NCI-H2171 treated with DMSO at 0.1 percent for 48 hours (cell line): ENCODE data around the gene SNTA1.
A peak's percentile ranks its signal among the peaks of the same experiment; 100 is the strongest.
"Not testable (repeated sequence)": the region's sequence is repeated elsewhere in the genome, so short reads cannot be mapped to it uniquely, and the experiment has no call there.

Experiments used
- DNase-seq: peaks from one replicate; lab custom pipeline; 2025; lab: John Stamatoyannopoulos, UW

SNTA1 gene

DNA sequence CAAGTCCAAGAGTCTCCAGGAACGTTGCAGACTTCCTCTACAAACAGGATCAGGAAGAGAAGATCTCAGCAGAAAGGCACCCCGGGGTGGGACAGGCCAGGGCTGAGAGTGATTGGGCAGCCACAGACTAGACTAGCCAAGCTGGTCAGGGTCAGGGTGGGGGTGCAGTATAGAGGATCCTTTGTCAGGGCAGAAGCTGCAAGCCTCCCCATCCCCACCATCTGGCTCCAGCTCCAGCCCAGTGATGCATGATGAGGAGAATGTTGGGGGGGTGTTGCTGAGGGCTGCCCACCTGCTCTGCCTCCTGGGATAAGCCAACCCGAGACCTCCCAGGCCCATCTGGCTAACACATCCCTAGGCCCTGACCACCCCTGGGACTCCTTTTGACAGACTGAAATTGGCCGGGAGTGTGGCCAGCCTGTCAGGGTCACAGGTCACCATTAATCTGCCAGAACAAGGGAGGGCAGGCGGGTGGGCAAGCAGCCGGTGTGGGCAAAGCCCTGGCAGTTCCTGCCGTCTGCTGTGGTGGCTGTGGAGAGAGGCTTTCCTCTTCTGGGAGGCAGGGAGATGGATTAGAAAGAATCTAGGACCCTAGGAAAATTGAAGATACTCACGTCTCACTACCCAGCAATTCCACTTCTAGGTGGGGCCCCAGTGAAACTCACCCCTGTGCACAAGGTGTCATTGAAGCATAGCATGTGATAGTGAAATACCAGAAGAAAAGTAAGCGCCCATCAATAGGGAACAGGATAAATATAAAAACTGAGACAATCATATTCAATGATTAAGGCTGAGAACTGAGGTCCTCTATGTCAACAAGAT lies 22.1 kb upstream of the SNTA1 start:
- DNase-seq = peak; percentile 98

DNA sequence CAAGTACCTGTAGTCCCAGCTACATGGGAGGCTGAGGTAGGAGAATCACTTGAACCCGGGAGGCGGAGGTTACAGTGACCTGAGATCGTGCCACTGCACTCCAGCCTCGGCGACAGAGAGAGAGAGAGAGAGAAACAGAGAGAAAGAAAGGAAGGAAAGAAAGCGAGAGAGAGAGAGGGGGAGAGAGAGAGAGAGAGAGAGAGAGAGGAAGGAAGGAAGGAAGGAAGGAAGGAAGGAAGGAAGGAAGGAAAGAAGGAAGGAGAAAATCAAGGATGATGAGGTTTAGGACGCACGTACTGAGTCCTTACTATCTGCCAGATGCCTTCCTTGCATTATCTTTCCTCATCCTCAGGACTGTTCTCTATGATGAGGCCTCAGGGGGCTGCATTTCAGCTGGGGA lies 21.2 kb upstream of the SNTA1 start:
- not testable (repeated sequence) for DNase-seq

DNA sequence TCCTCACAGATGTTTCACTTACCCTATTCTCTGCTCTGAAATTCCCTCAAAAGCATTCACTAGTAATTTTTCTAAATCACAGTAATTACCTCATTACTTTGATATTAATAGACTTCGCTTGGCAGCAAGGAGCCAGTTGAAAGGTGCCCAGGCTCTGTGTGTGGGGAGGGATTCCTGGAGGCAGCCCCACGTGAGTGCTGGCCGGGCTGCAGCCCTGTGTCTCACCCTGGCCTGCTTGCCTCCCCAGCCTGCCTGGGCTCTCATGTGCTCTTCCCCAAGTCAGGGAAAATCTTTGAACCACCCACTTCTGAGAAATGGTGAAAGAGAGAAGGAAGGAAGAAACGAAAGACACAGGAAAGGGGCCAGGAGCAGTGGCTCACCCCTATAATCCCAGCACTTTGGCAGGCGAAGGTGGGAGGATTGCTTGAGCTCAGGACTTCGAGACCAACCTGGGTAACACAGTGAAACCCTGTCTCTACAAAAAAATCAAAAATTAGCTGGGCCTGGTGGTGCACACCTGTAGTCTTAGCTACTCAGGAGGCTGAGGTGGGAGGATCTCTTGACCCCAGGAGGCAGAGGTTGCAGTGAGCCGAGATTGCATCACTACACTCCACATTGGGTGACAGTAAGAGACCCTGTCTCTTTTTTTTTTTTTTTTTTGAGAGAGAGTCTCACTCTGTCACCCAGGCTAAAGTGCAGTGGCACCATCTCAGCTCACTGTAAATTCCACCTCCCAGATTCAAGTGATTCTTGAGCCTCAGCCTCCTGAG lies 20.0 kb upstream of the SNTA1 start:
- DNase-seq = no peak

DNA sequence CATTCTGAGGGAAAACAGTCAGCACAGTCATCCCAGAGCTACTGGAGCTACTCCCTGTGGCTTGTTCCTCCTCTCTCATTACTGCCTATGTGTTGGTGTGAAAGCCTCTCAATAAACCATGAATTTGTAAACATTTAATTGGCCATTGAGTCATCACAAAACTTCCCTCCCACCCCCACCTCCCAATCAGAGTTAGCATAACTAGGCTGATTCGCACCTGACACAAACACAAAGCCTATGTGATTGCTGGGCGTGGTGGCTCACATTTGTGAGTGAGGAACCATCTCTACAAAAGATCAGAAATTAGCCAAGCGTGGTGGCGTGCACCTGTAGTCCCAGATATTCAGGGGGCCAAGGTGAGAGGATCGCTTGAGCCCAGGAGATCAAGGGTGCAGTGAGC lies 17.1 kb upstream of the SNTA1 start:
- peak; percentile 28 for DNase-seq

DNA sequence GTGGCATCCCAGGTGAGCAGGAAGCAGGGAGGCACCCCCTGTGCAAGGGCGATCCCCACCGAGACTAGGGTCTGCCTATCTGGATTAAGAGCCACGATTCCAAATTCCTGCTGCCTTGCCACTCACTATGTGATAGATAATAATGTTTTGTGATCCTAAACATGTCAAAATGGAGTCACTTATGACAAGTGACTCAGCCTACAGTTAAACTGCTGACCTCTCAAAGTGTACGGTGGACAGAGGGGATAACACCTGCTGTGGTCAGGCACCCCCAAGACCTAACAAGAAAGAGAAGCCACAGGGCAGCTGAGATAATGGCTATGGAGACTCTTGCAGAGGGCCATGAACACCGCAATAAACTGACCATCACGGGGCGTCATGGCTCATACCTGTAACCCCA lies 16.0 kb upstream of the SNTA1 start:
- no peak for DNase-seq

DNA sequence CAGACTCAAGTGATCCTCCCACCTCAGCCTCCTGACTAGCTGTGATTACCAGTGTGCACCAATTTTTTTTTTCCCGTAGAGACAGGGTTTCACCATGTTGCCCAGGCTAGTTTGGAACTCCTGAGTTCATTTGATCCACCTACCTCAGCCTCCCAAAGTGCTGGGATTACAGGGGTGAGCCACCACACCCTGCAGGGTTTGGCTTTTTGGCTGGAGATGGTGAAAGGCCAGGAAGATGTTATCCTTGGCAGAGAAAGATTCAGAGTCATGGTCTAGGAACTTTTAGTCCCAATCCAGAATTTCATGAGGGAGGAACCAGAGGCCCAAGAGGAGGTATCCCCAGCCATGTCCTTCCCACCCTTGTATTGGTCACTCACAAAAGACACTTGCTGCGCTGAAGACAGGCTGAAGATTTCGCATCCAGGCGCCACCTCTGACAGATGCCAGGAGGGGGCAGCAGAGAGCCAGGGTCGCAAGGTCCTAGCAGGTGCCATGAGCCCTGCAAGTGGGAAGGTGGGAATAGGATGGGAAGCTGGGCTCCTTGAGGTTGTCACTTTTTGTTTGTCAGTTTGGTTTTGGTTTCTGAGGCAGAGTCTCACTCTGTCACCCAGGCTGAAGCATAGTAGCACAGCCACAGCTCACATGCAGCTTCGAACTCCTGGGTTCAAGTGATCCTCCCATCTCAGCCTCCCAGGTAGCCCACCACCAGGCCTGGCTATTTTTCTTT lies 13.5 kb upstream of the SNTA1 start:
- peak; percentile 90 for DNase-seq

DNA sequence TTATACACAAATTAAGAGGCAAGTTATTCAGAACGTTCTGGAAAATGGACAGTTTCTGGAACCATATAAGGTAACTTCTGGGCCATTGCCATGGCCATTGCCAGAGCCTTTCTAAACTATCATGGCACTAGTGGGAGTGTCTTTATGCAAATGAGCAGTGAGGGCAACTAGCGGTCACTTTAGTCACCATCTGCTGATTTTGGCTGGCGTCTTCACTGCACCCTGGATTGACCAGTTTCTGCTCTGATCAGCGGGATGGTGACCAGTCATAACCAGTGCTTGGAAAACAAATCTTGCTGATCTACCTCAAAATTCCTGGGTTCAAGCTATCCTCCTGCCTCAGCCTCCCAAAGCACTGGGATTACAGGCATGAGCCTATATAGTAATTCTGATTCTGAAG lies 7.3 kb upstream of the SNTA1 start:
- no peak for DNase-seq

DNA sequence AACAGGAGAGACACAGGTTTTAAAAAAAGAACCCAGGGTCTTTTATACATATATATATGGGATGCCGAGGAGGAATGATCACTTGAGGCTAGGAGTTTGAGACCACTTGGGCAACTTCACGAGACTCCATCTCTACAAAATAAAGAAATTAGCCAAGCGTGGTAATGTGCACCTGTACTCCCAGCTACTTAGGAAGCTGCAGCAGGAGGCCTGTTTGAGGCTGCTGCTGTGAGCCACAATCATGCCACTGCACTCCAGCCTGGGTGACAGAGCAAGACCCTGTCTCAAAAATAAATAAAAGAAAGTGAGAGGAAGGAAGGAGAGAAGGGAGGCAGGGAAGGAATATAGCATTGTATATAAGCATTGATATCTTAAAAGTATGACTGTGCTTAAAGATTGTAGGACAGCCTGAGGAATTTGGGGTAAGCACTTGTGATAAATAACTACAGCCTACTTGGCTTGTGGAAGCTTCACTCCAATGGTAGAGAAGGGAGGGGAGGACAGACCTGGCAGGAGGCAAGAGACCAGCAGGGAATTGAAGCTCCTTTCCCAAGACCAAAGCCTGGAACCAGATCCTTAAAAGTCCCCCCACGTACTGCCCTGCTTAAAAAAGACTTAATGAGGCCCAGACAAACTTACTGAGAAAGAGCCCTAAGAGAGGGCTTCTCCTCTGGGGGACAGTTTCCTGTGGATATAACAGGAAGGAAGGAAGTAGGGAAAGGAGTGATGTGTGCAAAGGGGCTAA lies 2.5 kb upstream of the SNTA1 start:
- peak; percentile 83 for DNase-seq

DNA sequence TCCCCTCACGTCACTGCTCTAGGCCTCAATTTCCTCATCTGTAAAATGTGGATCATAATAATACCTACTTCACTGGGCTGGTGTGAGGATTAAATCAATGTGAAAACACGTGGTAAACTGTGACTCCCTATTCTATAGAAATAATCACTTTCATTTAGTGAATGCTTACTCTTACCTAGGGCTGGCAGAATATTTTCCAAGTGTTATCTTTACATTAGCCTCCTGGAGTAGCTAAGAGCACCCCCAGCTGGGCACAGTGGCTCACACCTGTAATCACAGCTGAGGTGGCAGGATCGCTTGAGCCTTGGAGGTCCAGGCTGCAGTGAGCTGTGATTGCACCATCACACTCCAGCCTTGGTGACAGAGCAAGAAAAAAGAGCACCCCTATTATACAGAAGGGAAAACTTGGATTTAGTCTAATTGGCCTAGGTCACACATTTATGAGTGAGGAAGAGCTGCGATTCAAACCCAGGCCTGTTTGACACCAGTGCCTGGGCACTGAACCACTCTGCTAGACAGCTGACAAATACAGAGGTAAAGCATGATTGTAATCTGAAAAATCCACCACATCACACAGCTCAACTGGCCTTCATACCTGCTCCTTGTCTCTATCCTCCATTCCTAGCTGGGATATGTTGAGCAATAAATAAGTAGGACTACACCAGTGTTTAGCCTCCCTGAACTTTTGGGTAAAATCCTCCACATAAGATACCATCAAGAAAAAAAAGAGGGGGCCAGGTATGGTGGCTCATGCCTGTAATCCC lies 1.4 kb upstream of the SNTA1 start:
- peak; percentile 40 for DNase-seq

DNA sequence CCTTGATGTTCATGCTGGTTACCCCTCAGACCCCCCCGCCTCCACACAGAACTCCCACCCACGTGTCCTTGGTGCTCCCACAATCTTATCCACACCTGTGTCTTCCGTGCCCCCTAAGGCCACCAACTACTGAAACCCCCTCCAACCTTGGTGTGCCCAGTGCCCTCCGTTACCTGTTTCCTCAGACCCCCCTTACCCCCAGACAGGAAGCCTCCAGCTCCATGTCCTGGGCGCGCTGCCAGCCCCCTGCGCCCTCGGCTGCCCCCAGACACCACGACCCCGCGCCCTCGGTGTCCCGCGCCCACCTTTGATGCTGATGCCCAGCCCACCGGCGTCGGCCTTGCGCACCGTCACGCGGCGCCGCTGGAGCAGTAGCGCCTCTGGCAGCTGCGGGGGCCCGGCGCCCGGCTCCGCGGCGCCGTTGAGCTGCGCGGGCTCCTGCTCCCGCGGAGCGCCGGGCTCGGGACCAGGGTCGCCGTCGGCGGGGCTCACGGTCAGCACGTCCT lies 504 bp downstream of the SNTA1 start:
- DNase-seq = peak; percentile 59

DNA sequence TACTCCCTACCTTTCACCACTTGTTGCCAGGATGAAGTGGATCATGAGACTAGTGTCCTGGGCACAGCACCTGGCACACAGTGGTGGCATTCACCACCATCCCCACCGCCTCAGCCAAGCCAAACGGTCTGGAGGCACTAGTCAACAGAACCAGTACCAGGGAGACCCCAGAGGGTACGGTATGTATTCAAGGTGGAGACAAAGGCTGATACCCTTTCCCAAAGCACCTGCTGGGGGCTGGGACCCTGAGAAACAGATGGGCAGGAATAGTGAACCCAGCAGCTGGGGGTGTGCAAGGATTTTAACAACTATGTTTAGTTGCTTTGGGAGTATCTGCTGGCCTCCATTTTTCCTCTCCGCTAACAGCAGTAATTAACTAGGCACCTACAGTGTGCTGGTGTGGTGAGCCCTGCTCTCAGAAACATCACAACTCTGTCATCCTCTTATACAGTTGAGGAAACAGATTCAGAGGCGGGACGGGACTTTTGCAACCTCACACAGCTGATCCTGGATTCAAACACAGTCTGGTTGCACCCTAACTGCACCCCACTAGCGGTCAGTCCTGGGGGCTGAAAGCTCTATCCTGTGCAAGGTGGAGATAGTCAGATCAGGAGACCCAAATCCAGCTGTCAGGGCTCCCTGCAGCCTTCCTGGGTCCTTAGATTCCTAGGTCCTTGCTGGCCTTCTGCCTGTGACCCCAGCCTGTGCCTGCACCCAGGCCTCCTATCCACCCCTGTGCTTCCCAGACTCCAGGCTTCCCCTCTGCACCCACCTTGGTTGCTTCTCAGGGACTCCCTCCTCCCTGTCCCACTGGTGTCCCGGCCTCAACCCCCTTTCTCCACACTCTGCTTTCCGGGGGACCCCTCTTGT lies 1.2 kb downstream of the SNTA1 start:
- no peak for DNase-seq

DNA sequence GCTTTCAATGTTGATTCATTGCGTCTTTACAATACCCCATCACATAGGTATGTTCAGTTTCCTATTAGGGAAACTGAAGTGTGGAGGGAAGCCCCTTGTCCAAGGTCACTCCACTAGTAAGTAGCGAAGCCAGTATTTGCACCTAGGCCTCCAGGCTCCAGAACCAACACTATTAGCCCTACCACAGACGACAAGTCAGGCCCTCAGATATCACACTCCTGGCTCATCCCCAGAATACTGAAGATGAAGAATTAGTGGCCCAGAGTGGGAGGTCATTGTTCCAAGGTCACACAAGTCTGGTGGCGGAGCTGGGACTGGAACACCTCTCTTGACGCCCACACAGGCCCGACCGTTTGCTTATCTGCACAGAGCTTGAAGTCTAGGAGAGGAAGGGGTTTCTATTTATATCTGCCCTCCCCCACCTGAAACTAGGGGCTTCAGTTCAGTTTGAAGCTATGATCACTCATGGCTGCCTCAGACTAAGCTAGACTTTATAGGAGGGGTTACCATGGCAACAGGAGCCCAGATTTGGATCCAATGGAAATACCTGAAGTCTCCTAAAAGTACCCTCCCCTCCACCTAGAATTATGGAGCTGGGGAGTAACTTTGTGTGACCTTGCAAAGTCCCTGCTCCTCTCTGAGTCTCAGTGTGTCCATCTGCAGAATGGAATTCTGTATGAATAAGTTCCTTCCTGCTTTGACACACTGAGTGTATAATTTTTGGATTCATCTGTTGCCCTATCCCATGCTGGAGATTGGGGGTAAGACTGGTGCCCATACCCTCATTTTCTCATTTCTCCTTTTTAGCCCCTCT lies 2.2 kb downstream of the SNTA1 start:
- DNase-seq = no peak

DNA sequence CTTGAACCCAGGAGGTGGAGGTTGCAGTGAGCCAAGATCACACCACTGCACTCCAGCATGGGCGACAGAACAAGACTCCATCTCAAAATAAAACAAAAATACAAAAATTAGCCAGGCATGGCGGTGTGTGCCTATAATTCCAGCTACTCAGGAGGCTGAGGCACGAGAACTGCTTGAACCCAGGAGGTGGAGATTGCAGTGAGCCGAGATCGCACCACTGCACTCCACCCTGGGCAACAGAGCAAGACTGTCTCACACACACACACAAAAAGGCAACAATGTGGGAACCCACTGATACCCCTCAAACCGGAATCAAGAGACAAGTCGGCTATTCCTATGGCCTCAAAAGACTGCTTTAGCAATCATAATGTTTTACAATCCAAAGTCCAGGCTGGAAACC lies 3.0 kb downstream of the SNTA1 start:
- not testable (repeated sequence) for DNase-seq

DNA sequence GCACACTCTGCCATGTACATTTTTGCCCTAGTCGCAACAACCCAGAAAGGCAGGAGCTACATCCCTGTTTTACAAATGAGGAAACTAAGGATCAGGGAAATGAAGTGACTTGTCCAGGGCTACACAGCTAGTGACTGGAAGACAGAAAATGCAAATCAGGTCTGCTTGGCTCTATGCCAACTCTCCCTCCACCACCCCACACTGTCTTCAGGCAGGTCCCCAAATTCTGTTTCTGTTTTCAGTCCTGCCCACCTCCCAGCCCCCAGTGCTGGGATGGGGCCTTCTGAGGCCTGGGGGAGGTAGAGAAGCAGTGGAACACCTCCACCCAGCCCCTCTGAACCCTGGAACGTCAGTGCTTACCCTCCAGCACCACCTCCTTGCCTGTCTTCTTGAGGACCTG lies 5.1 kb downstream of the SNTA1 start:
- DNase-seq = no peak

DNA sequence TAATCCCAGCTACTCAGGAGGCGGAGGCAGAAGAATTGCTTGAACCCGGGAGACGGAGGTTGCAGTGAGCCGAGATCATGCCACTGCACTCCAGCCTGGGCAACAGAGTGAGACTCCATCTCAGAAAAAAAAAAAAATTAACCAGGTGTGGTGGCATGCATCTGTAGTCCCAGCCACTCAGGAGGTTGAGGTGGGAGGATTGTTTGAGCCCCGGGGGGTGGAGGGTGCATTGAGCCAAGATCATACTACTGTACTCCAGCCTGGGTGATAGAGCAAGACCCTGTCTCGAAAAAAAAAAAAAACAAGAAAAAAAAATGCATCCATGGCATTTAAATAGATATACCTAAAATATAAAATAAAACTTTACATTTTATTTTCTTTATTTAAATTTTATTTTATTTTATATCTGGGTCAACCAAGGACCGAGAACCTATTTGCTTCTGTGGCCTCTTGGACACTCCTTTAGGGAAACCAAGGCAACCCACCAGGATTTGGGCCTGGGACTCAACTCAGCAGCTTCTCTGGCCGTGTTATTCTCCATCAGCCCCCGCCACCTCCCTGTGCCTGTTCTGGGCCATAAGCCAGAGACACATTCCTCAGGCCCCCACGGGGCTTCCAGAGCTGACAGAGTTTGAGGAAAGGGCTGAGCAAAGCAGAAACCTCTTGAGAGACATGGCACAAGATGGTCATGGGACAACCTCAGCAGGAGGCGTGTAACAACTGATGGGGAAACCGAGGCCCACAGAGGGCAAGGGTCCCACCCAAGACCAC lies 6.2 kb downstream of the SNTA1 start:
- peak; percentile 33 for DNase-seq

DNA sequence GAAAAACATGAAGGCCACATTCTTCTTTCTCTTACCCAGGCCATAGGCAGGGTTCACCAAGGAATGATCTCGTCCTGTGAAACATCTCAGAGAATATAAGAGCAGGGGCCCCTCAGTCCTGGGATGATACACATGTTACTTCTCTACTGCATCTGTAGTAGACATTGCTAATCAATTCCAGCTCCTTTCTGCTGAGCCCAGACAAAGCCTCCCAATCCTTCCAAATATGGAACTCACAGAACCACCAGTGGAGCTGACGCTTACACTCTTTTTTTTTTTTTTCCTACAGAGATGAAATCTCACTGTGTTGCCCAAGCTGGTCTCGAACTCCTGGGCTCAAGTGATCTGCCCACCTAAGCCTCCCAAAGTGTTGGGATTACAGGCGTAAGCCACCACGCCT lies 9.1 kb downstream of the SNTA1 start:
- DNase-seq = no peak

DNA sequence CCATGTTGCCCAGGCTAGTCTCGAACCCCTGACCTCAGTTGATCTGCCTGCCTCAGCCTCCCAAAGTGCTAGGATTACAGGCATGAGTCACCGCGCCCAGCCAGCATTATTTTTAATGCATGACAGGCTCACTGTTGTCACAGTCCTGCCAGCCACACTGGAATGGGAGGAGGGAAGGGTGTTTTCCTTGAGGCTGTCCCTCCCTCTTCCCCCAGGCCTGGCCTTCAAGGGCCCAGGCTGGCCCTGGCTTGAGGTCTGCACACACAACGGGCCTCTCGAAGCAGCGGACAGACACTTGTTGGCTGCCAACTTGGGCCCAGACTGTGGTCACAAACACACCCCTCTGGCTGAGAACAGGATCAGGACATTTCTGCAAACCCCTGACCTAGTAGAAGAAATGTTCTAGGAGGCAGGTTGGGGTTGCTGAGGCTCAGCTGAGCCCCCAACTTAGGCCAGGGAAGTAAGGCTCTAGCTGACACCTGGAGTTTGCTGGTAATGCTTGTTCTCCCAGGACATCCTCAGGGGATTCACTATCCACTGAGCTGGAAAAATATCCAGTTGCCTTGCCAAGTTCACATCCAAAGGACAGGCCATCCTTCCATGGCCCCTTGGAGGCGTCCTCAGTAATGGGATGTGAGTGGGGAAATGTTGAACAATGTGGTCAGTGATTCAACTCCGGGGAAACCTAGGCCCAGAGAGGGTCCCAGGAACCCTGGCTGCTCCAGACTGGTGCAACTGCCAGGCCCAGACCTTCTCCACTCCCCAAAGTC lies 9.9 kb downstream of the SNTA1 start:
- peak; percentile 45 for DNase-seq
